Right hindlimb (tissue), 1 donor: ENCODE results near the gene CLN3.
"Not testable (repeated sequence)": the region's sequence is repeated elsewhere in the genome, so short reads cannot be mapped to it uniquely, and the experiment has no call there.

Experiments
- DNase-seq: peaks from one replicate; pipeline ENCODE4 v3.0.0-alpha.2; 2018

CLN3 gene

DNA sequence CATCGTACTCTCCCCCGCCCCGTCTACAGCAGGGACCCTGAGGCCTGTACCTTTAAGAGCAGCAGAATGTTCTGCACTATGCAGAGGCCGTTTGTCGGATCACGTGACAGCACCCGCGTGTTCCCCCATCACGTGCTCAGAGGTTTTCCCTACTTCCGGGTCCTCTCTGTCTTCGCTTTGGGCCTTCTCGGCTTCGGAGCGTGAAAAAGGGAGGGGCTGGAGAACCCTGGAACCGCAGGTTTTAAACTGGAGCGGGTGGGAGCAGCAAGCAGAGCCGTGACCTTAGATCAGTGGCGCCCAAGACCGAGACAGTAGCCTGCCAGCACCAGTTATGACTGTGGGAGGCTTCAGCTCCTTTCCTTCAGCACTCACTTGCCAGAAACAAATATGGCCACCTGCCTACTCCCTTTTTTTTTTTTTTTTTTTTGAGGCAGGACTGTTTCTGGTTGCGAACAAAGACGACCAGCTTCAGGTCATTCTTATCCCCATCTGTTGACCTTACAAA is at the start of gene CLN3:
TSS of gene CLN3 (minus strand) at position 105 of the 505 bp plus-strand sequence. CDS start 315 bp downstream, outside the sequence.
- peak; percentile 95 for DNase-seq

DNA sequence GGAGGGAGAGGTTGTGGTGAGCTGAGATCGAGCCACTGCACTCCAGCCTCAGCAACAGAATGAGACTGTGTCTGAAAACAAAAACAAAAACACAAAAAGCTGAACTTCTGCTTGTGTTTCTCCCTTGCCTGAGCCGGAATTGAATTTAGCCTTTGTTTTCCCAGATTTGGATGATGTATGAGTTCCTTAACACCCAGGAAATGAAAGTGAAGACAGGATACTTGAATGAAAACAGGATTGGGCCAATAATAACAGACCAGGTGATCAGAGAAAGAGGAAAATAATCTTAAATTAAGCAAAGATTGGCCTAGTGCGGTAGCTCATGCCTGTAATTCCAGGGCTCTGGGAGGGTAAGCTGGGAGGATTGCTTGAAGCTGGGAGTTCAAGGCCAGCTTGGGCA is 48.5 kb upstream of the CLN3 start:
- DNase-seq = no peak

GRCh38 chr16:28538733-28539596 is 47.1 kb upstream of the CLN3 start, which contains the start of gene NUPR1:
NUPR1 (minus strand) TSS chr16:28538974; CDS start chr16:28538907, 67 bp downstream.
- peak; percentile 97 for DNase-seq

DNA sequence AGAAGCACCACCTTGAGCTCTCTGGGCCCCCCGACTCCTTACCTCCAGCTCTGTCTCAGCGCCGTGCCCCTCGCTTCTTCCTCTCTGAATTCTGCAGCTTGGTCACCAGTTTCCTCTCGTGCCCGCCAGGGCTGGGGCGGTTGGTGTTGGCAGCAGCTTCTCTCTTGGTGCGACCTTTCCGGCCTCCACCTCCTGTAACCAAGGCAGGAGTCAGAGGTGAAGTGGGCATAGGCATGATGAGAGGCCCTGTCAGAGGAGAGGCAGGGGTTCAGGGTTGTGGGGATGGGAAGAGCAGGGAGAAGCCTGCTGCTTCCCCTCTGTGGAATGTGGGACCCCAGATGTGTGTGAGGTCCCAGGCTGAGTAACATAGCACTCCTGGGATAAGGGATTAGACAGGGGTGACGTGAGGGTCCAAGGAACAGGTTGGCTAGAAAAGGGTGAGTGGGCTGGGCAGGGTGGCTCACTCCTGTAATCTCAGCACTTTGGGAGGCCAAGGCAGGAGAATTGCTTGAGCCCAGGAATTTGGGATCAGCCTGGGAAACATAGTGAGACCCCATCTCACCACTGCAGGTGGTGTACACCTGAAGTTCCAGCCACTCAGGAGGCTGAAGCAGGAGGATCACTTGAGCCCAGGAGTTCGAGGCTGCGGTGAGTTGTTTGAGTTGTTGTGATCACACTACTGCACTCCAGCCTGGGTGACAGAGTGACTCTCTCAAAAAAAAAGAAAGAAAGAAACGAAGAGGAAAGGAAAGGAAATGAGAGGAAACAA is 46.3 kb upstream of the CLN3 start:
- DNase-seq = no peak

DNA sequence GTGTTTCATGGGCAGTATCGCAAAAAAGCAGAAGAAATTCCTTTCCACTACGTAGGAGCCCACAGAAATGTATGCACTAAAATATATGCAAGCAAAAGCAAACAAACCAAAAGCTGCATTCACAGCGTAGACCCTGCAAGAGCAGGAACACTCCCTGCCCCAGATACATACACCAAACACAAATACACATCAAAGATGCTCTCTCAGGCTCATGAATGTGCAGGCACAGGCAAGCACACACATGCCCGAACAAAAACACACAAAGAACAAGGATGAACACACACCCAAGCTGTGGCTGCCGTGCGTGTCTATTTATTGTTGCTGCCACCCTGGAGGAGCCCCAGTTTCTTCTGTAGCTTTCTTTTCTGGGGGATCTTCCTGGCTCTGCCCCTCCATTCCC is 45.2 kb upstream of the CLN3 start:
- DNase-seq = no peak

DNA sequence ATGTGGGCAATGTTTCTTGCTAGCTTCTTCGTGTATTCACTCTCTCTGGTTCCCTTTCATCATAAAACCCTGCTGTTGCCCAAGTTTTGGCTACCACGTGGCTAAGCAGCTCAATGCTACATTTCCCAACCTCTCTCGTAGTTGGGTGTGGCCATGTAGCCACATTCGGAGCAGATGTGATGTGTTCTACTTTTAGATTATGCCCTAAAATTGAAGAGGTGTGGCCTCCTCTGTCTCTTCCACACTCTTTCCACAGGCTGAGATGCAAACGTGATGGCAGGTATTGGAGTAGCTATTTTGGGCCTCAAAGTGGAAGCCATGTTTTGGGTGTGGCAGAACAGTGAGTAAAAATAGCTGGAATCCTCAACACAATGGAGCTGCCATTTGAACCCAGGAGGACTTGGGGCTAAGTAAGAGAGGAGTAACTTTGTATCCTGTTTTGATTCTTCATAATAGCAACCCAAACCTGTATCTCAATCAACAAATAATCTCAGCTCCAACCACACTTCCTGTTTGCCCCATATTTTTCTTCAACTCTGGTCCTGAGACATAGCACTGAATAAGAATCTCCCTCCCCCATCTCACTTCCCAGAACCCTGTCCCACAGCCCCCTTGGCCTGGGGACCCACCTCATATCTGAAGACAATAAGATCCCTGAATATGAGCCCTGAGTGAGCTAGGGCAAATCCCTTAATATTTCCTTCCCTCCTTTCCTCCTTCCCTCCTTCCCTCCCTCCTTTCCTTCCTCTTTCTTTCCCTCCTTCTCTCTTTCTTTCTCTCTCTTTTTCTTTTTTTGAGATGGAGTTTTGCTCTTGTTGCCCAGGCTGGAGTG is 42.9 kb upstream of the CLN3 start:
- no peak for DNase-seq

DNA sequence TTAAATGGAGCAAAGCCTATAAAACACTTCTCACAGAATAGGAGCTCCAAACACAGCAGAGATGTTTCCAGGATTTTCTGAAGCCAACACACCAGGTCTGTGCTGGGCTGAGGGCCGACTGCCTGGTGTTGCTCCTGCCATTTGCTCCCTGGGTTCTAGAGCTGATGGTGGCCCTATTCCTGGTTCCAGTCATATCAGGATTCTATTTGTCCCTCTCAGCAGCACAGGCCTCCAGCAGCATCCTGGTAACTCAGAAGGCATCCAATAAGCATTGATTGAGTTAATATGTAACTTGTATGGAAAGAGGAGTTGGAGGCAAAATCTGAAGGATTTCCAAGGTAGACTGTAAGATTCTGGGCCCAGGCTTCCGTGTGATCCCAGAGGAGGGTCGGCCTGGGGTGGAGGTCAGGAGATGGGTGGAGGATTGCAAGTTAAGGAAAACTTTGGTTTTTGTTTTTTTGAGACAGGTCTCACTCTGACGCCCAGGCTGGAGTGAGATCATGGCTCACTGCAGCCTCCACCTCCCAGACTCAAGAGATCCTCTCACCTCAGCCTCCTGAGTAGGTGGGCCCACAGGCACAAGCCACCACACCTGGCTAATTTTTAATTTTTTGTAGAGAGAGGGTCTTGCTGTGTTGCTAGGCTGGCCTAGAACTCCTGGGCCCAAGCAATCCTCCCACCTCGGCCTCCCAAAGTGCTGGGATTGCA is 41.2 kb upstream of the CLN3 start:
- no peak for DNase-seq

- peak; percentile 61 for DNase-seq
Observed at GRCh38 chr16:28531777-28532744, 40.2 kb upstream of the CLN3 start.

DNA sequence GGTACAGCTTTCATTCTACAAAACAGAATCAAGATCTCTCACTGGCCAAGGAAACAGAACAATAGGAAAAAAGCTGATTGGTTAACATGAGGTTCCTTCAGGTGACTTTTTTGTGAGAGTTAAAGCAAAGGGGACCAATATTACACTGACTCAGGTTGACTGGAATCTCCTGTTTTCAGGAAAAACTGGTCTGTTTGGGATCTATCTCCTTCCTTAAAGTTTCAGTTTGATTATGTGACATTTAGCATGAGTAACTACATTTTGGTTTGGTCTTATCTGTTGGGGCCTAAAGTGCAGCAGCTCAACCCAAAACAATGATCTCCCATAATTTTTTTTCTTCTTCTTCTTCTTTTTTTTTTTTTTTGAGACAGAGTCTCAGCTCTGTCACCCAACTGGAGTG is 37.2 kb upstream of the CLN3 start:
- DNase-seq = no peak

DNA sequence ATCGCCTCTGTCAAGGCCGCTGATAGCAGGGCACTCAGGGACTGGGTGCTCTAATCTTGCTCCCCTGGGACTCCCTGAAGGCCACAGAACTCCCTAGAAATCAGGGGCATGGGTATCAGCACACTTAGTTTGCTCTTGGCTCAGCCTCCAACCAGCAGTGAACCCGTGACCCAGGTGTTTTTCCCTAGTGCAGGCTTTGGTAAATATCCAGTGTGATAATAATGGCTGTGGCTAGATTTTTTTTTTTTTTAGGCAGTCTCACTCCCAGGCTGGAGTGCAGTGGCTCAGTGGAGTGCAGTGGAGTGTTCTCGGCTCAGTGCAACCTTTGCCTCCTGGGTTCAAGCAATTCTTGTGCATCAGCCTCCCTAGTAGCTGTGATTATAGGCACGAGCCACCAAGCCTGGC is 36.6 kb upstream of the CLN3 start:
- no peak for DNase-seq

DNA sequence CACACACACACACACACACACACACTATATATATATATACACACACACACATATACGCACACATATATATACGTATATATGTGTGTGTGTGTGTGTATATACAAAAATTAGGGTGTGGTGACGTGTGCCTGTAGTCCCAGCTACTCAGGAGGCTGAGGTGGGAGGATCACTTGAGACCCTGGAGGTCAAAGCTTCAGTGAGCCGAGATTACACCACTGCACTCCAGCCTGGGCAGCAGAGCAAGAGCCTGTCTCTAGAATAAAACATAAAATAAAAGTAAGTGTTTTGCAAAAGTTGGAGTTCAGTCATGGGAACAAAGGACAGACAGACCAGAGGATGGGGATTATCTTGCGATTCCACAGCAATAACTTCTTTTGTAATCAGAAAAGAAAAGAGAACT is 36.1 kb upstream of the CLN3 start:
- no peak for DNase-seq

GRCh38 chr16:28527100-28527785 is 35.4 kb upstream of the CLN3 start:
- not testable (repeated sequence) for DNase-seq

DNA sequence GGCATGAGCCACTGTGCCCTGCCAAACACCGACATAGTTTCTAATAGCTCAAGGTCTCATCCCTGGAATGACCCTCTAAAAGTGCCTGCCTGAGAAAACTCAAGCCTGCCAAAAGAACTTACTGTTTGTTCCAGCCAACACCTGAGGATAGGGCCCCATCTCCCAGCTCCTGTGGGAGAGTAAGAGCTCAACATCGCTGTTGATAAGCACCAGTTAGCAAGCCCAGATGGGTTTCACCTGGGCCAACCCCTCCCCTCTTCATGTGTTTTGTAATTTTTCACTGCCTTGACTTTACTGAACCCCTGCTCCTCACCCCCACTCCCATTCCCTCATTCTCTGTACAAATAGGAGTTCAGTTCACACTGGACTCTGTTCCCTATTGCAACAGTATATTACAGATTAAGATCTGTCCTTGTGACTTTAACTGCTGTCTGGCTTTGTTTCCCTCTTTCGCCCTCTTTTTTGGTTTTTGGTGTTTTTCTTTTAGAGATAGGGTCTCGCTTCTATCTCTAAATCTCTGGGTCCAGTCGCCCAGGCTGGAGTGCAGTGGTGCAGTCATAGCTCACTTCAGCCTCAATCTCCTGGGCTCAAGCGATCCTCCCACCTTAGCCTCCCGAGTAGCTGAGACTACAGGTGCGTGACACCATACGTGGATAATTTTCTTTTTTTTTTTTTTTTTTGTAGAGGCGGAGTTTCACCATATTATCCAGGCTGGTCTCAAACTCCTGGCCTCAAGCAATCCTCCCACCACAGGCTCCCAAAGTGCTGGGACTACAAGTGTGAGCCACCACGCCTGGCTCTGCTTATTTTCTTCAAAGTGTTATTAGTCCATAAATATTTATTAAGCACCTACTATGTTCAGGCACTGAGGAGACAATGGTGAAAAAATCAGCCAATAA is 34.6 kb upstream of the CLN3 start:
- DNase-seq = no peak

- no peak for DNase-seq
Observed at GRCh38 chr16:28524681-28525171, 32.9 kb upstream of the CLN3 start.

GRCh38 chr16:28522792-28523191 is 30.9 kb upstream of the CLN3 start:
- no peak for DNase-seq

- no peak for DNase-seq
Observed at GRCh38 chr16:28521436-28521835, 29.6 kb upstream of the CLN3 start.

GRCh38 chr16:28520672-28521071 is 28.8 kb upstream of the CLN3 start:
- no peak for DNase-seq

DNA sequence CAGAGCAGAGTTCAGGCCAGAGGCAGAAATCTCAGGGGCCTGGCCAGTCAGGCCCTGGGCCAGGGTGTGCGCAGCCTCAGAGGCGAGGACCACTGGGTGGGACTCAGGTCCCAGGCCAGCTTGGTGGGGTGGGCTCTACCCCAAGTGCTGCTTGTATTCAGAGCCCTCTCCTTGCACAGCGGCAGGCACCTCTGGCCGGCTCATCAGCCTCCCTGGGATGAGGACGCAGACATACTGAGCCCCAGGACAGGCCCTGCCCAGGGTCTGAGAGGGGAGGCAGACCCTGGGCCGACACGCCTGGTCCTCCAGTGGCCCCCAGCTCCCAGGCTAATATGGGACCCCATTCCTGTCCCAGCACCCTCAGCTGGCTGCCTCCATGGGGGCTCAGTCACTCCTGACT is 22.4 kb upstream of the CLN3 start:
- DNase-seq = no peak
